Neuronal stem cell (in vitro differentiated cells): ENCODE results near the gene KLK2.

Experiments used
- DNase-seq: peaks from one replicate; pipeline ENCODE4 v3.0.0-alpha.2; 2013; ENCODE audit warnings: low spot score
- H2AFZ ChIP-seq: one replicate; pipeline ENCODE4 v1.6.1; 2013; ENCODE audit warnings: mild to moderate bottlenecking, low read length, inconsistent platforms
- H2AK5ac ChIP-seq: 2 replicates; pipeline ENCODE4 v1.6.1; 2013; ENCODE audit warnings: low read depth, mild to moderate bottlenecking, inconsistent platforms, low read length, moderate library complexity, mixed read lengths
- H2BK120ac ChIP-seq: 2 replicates; pipeline ENCODE4 v1.6.1; 2013; ENCODE audit warnings: low read depth, mild to moderate bottlenecking, inconsistent platforms, low read length, moderate library complexity, mixed read lengths
- H2BK12ac ChIP-seq: one replicate; pipeline ENCODE4 v1.6.1; 2013; ENCODE audit warnings: low read length, inconsistent platforms
- H2BK15ac ChIP-seq: 2 replicates; pipeline ENCODE4 v1.6.1; 2013; ENCODE audit warnings: mild to moderate bottlenecking, low read length, inconsistent platforms, mixed read lengths
- H2BK5ac ChIP-seq: one replicate; pipeline ENCODE4 v1.6.1; 2013; ENCODE audit warnings: inconsistent platforms, mild to moderate bottlenecking, low read length, moderate library complexity
- H3K14ac ChIP-seq: one replicate; pipeline ENCODE4 v1.6.1; 2013; ENCODE audit warnings: low read length, inconsistent platforms
- H3K18ac ChIP-seq: 2 replicates; pipeline ENCODE4 v1.6.1; 2013; ENCODE audit warnings: low read length, inconsistent platforms
- H3K23ac ChIP-seq: 2 replicates; pipeline ENCODE4 v1.6.1; 2013; ENCODE audit warnings: low read depth, mild to moderate bottlenecking, mixed read lengths, low read length, inconsistent platforms; ENCODE audit not compliant: poor library complexity
- H3K27ac ChIP-seq: replicated peaks from 3 replicates; pipeline ENCODE4 v1.5.1; 2013; ENCODE audit warnings: low read length, inconsistent platforms
- H3K27me3 ChIP-seq, 3 experiments: 2 replicates each; pipeline ENCODE4 v1.6.1; 2013; ENCODE audit warnings: low read length in 3 of 3, mild to moderate bottlenecking in 2 of 3, inconsistent platforms in 1 of 3, low read depth in 1 of 3, mixed read lengths in 1 of 3, moderate library complexity in 1 of 3; ENCODE audit not compliant: control insufficient read depth in 3 of 3, insufficient read depth in 3 of 3
- H3K36me3 ChIP-seq, 2 donors: replicated peaks in 1 of 2; 2 replicates each; pipeline ENCODE4 v1.6.1; 2013; ENCODE audit warnings: low read length in 2 of 2; ENCODE audit not compliant: control insufficient read depth in 2 of 2, insufficient read depth in 2 of 2
- H3K4ac ChIP-seq: 2 replicates; pipeline ENCODE4 v1.6.1; 2013; ENCODE audit warnings: inconsistent platforms, mild to moderate bottlenecking, low read length, moderate library complexity
- H3K4me1 ChIP-seq, 2 donors: 1 replicate in 1 of 2; 2 replicates in 1 of 2; pipeline ENCODE4 v1.6.1; 2013; ENCODE audit warnings: low read length in 2 of 2, low read depth in 1 of 2; ENCODE audit not compliant: control insufficient read depth in 2 of 2, insufficient read depth in 1 of 2
- H3K4me2 ChIP-seq: one replicate; pipeline ENCODE4 v1.6.1; 2013; ENCODE audit warnings: mild to moderate bottlenecking, low read length, inconsistent platforms; ENCODE audit not compliant: insufficient read depth, poor library complexity, severe bottlenecking
- H3K4me3 ChIP-seq, 2 donors: 2 replicates each; pipeline ENCODE4 v1.5.1; 2013; ENCODE audit warnings: low read length in 2 of 2, mild to moderate bottlenecking in 2 of 2, inconsistent platforms in 1 of 2, moderate library complexity in 1 of 2
- H3K79me1 ChIP-seq: one replicate; pipeline ENCODE4 v1.6.1; 2013; ENCODE audit warnings: low read depth, mild to moderate bottlenecking, inconsistent platforms, low read length, moderate library complexity
- H3K9ac ChIP-seq: one replicate; pipeline ENCODE4 v1.6.1; 2013; ENCODE audit warnings: mild to moderate bottlenecking, low read depth, low read length, inconsistent platforms; ENCODE audit not compliant: poor library complexity
- H3K9me3 ChIP-seq, 2 donors: replicated peaks in 1 of 2; 2 replicates each; pipeline versions ENCODE3 to v1.6.1; 2013; ENCODE audit warnings: low read length in 2 of 2, mild to moderate bottlenecking in 2 of 2, inconsistent platforms in 1 of 2, low read depth in 1 of 2, mixed read lengths in 1 of 2, moderate library complexity in 1 of 2; ENCODE audit not compliant: control insufficient read depth in 2 of 2, insufficient read depth in 1 of 2
- H4K8ac ChIP-seq: one replicate; pipeline ENCODE4 v1.6.1; 2013; ENCODE audit warnings: low read depth, mild to moderate bottlenecking, inconsistent platforms, low read length, moderate library complexity
- H4K91ac ChIP-seq: one replicate; pipeline ENCODE4 v1.6.1; 2013; ENCODE audit warnings: low read length, low read depth, mild to moderate bottlenecking, inconsistent platforms; ENCODE audit not compliant: poor library complexity
- WGBS, 2 donors: extraction: QIAGEN DNeasy Blood & Tissue Kit; methylation state at CpG; one replicate each; pipeline ENCODE4 v1.1.7; 2013; ENCODE audit warnings: missing lambda C conversion rate in 2 of 2, mixed read lengths in 1 of 2; ENCODE audit not compliant: insufficient read length in 2 of 2, insufficient replicate concordance in 1 of 2; ENCODE audit errors: extremely low coverage in 2 of 2; 5-methylcytosine and 5-hydroxymethylcytosine counted together

Gene KLK2

DNA sequence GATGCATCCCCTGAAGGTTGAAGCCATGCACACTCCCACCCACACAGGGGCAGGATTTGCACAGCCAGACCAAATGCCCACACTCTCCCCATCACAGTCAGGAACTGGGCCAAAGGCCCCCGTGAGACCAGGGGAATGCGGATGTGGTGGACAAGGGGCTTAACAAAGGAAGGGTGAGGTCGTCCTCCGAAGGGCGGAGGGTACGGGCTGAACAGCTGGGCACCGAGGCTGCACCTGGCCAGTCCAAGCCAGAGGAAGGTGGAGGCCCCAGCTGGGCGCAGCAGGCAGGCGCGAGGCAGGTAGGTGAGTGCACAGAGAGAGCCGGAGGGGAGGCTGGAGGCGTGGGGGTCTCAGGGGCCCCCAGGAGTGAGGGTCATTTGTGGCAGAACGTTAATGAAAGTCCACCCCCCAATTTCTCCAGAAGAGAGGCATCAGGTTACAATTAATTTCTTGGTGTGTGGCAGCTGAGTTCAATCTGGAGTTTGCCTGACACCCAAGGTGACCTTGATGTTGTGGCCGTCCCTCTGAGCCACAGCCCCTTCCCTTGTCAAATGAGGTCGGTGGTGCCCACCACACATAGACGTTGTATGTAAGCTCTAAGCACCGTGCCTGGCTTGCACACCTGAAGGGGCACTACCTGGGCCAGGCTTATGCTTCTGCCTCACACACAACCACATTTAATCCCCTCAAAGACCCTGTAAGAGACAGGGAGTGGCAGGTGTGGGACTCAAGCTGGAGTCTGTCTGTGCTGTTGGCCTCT, 42.8 kb upstream of the KLK2 start:
- Histone ChIP-seq H3K4me2 (no peak overlapping the region), H3K4me1 (peaks cover 0 to 3% of the 10 kb centered on the region in 2 donors), H2BK12ac (no peak overlapping the region), H3K4ac (no peak overlapping the region), H4K8ac (no peak overlapping the region), H3K4me3 (peak overlapping the region in 1 of 2 donors; percentile 57), H3K9ac (no peak overlapping the region), H3K27me3 (peaks cover 0 to 18% (median 15%) of the 10 kb centered on the region in 3 experiments), H2AK5ac (no peak overlapping the region), H2BK15ac (no peak overlapping the region), H2BK120ac (no peak overlapping the region), H3K18ac (no peak overlapping the region), H3K27ac (no peak overlapping the region), H2AFZ (no peak overlapping the region), H3K36me3 (no peaks in the 10 kb centered on the region), H2BK5ac (no peak overlapping the region), H4K91ac (no peak overlapping the region), H3K14ac (no peak overlapping the region), H3K79me1 (no peaks in the 10 kb centered on the region), H3K23ac (peak overlapping the region; percentile 25), H3K9me3 (peaks cover 4 to 6% of the 10 kb centered on the region in 2 donors)
- no peak for DNase-seq
- WGBS, 2 donors, result no CpG with 5 or more reads among the region's 17 CpGs

DNA sequence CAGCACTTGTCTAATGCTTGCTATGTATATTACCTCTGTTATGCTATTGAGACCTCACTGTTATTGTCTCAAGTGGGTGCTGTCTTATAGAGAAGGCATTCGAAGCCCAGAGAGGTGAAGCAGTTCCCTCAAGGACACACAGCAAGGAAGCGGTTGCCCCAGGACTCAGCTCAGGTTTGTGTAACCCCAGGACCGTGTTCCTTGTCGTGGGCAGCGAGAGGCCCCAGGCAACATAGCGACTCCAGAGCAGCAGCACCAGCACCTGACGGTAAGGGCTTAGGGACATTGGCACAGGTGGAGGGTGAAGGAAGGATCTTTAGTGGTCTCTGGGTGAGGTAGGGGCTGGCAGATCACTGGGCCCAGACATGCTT, 42.2 kb upstream of the KLK2 start:
- Histone ChIP-seq H3K36me3 (no peaks in the 10 kb centered on the region), H3K14ac (no peak overlapping the region), H4K8ac (no peak overlapping the region), H2AFZ (no peak overlapping the region), H3K9me3 (peaks cover 4 to 6% of the 10 kb centered on the region in 2 donors), H2BK5ac (no peak overlapping the region), H2AK5ac (no peak overlapping the region), H3K27me3 (peaks cover 0 to 23% (median 20%) of the 10 kb centered on the region in 3 experiments), H4K91ac (no peak overlapping the region), H3K18ac (no peak overlapping the region), H3K79me1 (no peaks in the 10 kb centered on the region), H2BK15ac (no peak overlapping the region), H3K4me3 (peak overlapping the region in 1 of 2 donors; percentile 15), H3K4ac (no peak overlapping the region), H3K9ac (no peak overlapping the region), H3K4me2 (no peak overlapping the region), H3K4me1 (peaks cover 0 to 3% of the 10 kb centered on the region in 2 donors), H3K27ac (no peak overlapping the region), H3K23ac (no peak overlapping the region), H2BK120ac (no peak overlapping the region), H2BK12ac (no peak overlapping the region)
- no CpG with 5 or more reads among the region's 7 CpGs for WGBS, 2 donors
- DNase-seq, result no peak

DNA sequence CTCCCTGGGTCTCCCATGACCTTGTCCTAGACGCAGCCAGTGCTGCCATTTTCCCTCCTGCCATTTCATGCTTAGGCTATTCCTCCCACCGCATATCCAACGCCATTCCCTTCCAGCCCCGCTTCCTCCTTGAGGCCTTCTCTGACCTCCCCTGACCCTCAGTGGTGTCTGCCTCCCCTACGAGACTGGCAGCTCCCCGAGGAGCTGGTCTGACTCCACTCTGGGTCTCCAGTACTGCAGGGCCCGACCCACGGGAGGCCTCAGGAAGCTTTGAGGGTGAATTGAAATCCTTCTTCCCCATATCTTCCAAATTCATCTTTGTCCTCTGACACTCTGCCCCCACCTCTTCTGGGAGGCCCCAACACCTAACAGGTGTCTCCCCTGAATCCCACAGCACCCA, 40.6 kb upstream of the KLK2 start:
- Histone ChIP-seq H3K9ac (no peak overlapping the region), H4K91ac (no peak overlapping the region), H2BK12ac (no peak overlapping the region), H3K27ac (no peak overlapping the region), H2AK5ac (no peak overlapping the region), H3K14ac (no peak overlapping the region), H2BK5ac (no peak overlapping the region), H3K36me3 (no peaks in the 10 kb centered on the region), H3K4me2 (no peak overlapping the region), H4K8ac (no peak overlapping the region), H2BK15ac (no peak overlapping the region), H3K4me1 (peaks cover 0 to 3% of the 10 kb centered on the region in 2 donors), H3K4ac (no peak overlapping the region), H2BK120ac (no peak overlapping the region), H3K18ac (no peak overlapping the region), H3K27me3 (peaks cover 0 to 35% (median 29%) of the 10 kb centered on the region in 3 experiments), H2AFZ (no peak overlapping the region), H3K23ac (no peak overlapping the region), H3K79me1 (no peaks in the 10 kb centered on the region), H3K4me3 (peak overlapping the region in 1 of 2 donors; percentile 30), H3K9me3 (peaks cover 0 to 4% of the 10 kb centered on the region in 2 donors)
- WGBS, 2 donors, result no CpG with 5 or more reads among the region's 8 CpGs
- DNase-seq, result no peak

DNA sequence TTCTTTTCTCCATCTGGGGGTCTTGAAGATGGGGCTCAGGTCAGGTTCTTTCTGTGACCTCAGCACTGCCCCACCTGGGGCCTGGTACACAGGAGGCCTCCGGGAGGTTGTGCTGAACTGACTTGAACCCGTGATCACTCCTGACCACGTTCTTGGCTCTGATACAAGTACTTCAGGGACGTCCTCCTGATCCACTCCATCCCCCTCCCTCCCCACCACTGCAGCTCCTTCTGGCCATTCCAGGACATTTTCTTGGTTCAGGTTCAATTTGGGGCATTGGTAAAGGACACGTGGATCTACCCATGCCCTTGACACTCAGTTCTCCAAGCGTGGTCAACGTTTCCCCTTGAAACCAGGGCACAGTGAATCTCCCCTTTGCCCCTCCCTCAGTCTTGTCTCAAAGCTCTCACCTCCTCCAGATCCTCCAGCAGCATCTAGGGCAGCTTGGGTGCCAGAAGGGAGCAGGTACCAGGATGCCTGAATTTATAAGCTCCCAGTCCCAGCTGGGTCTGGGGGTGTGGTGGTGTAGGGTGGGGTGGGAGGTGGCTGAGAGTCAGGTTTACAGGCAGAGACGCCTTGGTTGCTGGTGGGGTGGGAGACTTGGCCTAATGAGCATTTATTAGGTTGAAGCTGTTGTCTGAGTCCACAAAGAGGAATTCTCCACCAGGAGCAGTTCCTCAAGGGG, 40.0 kb upstream of the KLK2 start, which contains the start of gene KLK15:
KLK15 (minus strand) TSS at position 458 of the 685 bp plus-strand sequence. CDS start 2,082 bp downstream, outside the sequence.
- Histone ChIP-seq H3K4me3 (peak within 1 kb of the TSS in 1 of 2 donors; percentile 30), H2BK15ac (no peak within 1 kb of the TSS), H3K27ac (no peak within 1 kb of the TSS), H3K9ac (no peak within 1 kb of the TSS), H3K14ac (no peak within 1 kb of the TSS), H4K8ac (no peak within 1 kb of the TSS), H2AK5ac (no peak within 1 kb of the TSS), H3K23ac (no peak within 1 kb of the TSS), H2AFZ (no peak within 1 kb of the TSS), H2BK12ac (no peak within 1 kb of the TSS), H3K4me1 (peaks cover 0 to 4% of the 10 kb centered on the region in 2 donors), H3K36me3 (no peaks in the 10 kb centered on the region), H3K27me3 (peaks cover 0 to 35% (median 29%) of the 10 kb centered on the region in 3 experiments), H3K4ac (no peak within 1 kb of the TSS), H2BK5ac (no peak within 1 kb of the TSS), H4K91ac (no peak within 1 kb of the TSS), H3K4me2 (no peak within 1 kb of the TSS), H3K18ac (no peak within 1 kb of the TSS), H3K9me3 (peaks cover 0 to 4% of the 10 kb centered on the region in 2 donors), H3K79me1 (no peaks in the 10 kb centered on the region), H2BK120ac (no peak within 1 kb of the TSS)
- WGBS, 2 donors, result no CpG with 5 or more reads among the region's 8 CpGs
- no peak for DNase-seq
